Measurements from ENCODE around the gene C1QTNF12.

Gene C1QTNF12

DNA sequence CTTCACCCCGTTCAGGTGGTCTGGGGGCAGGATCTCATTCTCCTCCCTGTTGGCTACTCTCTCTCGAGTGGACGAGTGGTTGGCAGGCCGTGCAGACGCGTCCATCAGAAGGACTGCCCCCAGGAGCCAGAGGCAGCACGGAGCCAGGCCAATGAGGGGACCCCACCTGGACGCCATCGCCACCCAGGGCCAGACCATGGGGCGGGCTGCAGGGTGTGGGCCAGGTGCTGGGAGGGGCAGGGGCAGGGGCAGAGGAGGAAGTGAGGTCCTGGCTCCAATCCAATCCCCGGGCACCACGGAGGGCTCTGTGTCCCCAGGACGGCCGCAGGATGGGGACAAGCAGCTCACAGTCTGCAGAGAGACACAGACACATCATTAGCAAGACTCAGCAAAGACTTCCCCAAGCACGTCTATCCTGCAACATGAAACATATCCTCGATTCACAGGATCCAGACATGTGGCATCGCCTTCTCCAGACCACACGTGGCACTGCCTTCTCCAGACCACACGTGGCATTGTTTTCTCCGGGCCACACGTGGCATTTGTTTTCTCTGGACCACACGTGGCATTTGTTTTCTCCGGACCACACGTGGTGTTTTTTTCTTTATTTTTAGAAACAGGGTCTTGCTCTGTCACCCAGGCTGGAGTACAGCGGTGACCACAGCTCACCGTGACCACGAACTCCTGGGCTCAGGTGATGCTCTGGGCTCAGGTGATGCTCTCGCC lies 17.8 kb downstream of the C1QTNF12 start:
- no peak for DNase-seq (ENCODE audit: low spot score)

DNA sequence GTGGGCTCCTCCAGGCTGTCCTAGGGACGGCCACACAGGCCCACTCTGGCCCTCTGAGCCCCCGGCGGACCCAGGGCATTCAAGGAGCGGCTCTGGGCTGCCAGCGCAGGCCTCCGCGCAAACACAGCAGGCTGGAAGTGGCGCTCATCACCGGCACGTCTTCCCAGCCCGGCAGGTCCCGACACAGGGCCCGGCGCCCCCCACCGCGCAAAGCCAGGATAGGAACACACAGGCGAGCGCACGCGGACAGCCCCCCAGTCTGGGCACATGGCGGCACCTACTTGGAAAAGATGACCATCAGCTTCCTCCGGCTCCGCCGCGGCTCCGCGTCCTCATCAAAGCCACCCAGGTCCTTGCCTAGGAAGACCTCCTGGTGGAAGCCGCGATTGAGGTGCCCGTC lies 18.3 kb downstream of the C1QTNF12 start:
- DNase-seq (ENCODE audit: low spot score), result no peak

DNA sequence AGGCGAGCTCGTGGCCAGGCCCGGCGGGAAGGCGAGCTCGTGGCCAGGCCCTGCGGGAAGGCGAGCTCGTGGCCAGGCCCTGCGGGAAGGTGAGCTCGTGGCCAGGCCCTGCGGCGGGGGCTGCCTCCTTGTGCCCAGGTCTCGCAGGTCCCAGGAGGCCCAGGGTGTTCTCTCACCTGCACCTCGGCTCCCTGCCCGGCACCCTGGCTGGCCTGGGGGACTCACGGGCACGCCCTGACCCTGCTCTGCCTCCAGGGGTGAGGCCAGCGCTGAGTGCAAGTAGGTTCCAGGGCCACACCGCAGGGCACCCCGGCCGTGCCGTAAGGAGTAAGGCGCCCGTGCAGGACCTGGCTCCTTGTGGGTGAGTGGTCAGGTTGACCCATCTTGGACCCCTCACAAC lies 19.1 kb downstream of the C1QTNF12 start:
- DNase-seq (ENCODE audit: low spot score), result no peak

- no peak for DNase-seq (ENCODE audit: low spot score)
Measured at GRCh38 chr1:1226566-1227362, 19.8 kb downstream of the C1QTNF12 start.

DNA sequence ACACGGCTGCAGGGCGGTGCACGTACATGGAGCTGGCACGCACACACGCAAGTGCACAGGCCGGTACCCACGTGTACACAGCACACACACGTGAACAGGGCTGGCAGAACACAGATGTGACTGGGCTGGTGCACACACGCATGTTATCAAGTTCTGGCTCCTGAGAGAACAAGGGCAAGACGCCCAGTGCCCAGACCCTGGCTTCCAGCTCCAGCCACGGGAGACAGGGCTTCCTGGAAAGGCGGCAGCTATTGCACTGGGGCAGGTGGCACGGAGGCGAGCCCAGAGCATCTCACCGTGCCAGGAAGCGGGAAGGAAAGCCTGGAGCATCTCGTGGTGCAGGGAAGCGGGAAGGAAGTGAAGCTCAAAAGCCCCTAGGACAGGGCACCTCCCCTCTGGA lies 20.6 kb downstream of the C1QTNF12 start:
- no peak for DNase-seq (ENCODE audit: low spot score)

- DNase-seq (ENCODE audit: low spot score), result no peak
Measured at GRCh38 chr1:1225238-1225845, 21.2 kb downstream of the C1QTNF12 start.

- no peak for DNase-seq (ENCODE audit: low spot score)
Measured at GRCh38 chr1:1223891-1224290, 22.6 kb downstream of the C1QTNF12 start.

DNA sequence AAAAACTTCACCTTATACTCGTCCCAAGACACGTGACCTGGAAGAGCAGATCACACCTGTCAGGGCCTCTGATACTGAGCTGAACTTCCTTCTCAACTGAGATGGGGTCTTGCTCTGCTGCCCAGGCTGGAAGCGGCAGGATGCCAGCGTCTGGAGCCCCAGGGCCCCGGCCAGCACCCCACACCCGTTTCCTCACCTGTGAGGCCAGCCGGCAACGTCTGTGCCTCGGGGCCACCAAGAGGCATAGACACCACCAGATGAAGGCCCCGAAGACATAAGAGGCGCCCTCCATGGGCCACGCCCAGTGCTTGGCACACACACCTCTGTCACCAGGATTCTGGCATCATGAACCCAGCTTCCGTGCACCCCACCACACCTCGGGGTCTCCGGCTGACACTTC lies 23.2 kb downstream of the C1QTNF12 start:
- no peak for DNase-seq (ENCODE audit: low spot score)

DNA sequence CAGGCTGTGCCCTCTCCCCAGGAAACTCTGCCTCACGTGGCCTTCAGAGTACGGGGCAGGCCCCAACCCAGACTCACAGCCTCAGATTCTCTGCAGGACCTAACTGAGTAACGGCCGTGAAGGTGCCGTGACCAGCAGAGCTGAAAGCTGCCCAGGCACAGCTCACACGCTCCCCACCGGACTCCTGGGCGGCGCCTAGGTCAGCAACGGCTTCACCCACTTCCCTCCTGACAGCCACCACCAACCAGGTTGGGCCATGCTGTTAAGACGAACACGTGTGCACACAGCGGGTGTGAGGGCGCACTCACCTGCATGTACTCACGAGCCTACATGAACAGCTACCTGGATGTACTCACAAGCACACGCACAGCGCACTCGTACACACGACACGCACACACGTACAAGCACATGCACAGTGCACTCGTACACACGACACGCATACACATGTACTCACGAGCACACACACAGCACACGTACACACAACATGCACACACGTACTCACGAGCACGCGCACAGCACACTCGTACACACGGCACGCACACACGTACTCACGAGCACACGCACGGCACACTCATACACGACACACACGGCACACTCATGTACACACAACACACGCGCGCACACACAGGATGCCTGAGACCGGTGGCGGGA lies 23.8 kb downstream of the C1QTNF12 start:
- no peak for DNase-seq (ENCODE audit: low spot score)

- DNase-seq (ENCODE audit: low spot score), result no peak
Measured at GRCh38 chr1:1221887-1222574, 24.5 kb downstream of the C1QTNF12 start.

DNA sequence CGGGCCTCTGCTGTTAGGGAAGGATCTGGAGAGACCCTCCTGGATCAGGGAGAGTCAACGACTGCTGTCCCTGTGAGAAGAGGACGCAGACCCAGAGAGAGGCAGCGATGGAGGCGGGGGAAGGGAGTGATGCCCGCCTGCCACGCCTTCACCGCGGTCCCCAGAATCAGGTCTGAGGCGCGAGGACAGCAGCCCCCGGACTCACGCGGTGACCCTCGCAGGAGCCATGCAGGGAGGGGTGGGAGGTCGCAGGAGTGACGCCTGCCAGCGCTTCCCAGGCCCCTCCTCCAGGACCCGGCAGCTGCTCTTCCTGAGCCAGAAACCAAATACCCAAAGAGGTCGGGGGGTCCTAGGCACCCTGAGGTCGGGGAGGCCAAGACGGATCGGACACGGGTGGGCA lies 26.3 kb downstream of the C1QTNF12 start:
- no peak for DNase-seq (ENCODE audit: low spot score)

DNA sequence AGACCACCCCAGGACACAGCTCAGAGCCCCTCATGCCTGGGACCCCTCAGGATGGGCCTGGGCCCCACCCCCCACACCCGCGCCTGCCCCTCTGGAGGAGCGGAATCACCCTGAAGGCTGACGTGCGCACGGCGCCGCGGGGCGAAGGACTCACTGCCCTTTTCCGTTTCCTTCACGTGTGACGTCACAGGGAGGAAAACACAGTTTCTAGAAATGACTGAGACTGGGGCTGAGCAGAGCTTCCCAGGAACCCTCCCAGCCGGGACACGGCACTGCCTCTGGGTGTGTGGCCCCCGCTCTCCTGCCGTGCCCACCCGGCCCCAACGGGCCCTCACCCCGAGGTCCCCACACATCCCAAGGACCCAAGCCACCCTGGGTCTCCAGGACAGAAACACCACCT lies 27.2 kb downstream of the C1QTNF12 start:
- DNase-seq (ENCODE audit: low spot score), result no peak

DNA sequence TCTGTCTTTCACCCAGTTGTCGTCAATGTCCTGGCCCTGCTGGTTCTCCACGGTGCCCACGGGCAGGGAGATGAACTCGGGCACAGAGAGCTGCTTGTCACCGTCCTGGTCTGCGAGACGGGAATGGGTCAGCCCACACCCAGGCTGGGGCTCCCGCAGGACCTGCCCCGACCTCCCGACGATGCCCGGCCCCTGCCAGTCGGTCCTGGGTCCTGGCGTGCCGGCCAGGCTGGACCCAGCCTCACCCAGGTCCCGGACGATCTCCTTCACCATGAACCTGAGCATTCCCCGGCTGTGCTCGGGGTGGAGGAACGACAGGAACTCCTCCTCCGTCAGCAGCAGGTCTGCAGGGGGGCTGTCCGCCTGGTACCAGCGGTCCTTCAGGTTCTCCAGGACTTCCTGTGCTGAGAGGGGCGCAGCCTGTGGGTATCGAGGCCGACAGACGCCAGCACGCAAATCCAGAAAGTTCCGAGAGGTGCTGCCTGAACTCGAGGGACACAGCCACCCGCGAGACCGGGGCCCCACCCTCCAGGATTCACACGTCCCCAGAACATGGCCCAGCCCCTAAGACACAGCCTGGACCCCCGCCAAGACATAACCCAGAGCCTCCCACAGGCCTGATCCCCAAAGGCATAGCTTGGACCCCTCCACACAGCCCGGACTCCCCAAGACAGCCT lies 27.9 kb downstream of the C1QTNF12 start:
- no peak for DNase-seq (ENCODE audit: low spot score)

DNA sequence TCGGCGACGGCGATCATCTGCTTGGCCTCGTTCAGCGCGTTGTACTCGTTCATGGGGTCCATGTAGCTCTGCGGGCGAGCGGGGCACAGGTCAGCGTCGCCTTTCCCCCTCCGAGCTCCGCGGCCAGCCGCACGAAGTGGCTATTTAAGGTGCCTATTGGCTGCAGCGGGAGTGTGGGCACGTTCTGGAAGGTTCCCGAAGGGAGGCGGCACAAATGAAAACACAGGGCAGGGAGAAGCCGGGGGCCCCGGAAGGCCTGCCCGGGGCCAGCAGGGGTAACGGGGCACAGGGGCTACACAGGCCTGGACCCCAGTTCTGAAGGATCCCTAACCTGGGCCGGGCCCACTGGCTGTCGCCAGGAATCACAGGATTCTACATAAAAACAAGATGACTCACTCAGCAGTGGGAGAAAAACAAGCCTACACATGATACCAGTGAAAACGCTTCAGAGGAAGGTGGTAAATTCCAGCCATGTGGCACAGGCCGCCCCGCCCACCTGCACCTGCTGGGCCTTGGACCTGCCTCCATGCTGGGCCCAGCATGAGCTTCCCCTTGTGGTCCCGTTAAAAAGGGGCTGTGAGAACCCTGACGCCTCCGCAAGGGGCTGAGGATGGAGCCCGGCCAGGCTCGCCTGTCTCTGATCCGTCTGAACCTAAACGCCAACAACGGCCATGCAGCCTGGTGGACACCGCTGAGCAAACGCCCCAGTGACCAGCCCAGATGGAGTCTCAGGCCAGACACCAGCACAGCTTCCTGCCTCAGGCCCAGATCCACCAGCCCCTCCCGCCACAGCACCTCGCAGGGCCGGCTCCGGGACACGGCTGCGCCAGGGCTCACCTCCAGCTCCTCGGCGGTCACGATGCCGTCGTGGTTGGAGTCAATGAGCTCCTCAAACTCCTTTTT lies 28.6 kb downstream of the C1QTNF12 start:
- no peak for DNase-seq (ENCODE audit: low spot score)

GRCh38 chr1:1216770-1217620 lies 29.5 kb downstream of the C1QTNF12 start:
- no peak for DNase-seq (ENCODE audit: low spot score)

GRCh38 chr1:1215881-1216605 lies 30.5 kb downstream of the C1QTNF12 start:
- no peak for DNase-seq (ENCODE audit: low spot score)

DNA sequence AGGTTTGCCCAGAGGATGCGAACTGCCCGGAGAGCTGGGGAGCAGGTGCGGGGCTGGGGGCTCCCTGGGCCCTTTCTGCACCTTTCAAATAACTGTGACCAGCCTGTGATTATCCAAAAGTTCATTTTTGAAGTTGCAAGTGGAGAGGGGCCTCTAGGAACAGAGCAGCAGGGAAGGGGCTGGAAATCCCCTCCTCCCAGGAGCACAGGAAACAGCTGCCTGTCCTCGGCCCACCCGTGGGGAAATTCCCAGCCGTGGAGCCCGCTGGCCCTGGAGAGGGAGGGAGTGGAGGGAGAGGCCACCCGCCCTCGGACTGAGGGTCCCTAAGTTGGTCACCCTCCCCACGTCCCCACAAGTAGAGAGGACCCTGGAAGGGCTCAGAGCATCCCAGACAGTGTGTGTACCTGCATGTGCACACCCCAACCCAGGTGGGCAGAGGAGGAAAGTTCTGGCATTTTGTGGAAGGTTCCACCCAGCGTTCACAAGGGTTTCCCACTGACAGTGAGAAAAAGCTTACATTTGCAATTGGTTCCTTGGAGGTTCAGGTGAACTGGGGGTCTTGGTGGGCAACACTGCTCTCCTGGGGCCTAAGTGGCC lies 31.3 kb downstream of the C1QTNF12 start:
- DNase-seq (ENCODE audit: low spot score), result no peak
